GM18858 (cell line): ENCODE measurements around the gene SEMA4D.
"Not testable (repeated sequence)": the region's sequence is repeated elsewhere in the genome, so short reads cannot be mapped to it uniquely, and the experiment has no call there.

Source experiments
- ATAC-seq: cut with Tn5 transposase; IDR thresholded peaks from one replicate; pipeline ENCODE4 v1.9.1; 2021; ENCODE audit not compliant: unreplicated experiment

SEMA4D gene

GRCh38 chr9:89359751-89360261 lies 138.1 kb downstream of the SEMA4D start:
- ATAC-seq, result no peak

- ATAC-seq, result no peak
These were observed 138.9 kb downstream of the SEMA4D start for GRCh38 chr9:89358985-89359384.

GRCh38 chr9:89358376-89358916 lies 139.5 kb downstream of the SEMA4D start:
- ATAC-seq, result no peak

GRCh38 chr9:89357331-89358197 lies 140.3 kb downstream of the SEMA4D start:
- ATAC-seq, result no peak

GRCh38 chr9:89356782-89357181 lies 141.1 kb downstream of the SEMA4D start:
- ATAC-seq, result no peak

GRCh38 chr9:89354471-89354870 lies 143.4 kb downstream of the SEMA4D start:
- no peak for ATAC-seq

- no peak for ATAC-seq
These were observed 143.9 kb downstream of the SEMA4D start for GRCh38 chr9:89353989-89354388.

DNA sequence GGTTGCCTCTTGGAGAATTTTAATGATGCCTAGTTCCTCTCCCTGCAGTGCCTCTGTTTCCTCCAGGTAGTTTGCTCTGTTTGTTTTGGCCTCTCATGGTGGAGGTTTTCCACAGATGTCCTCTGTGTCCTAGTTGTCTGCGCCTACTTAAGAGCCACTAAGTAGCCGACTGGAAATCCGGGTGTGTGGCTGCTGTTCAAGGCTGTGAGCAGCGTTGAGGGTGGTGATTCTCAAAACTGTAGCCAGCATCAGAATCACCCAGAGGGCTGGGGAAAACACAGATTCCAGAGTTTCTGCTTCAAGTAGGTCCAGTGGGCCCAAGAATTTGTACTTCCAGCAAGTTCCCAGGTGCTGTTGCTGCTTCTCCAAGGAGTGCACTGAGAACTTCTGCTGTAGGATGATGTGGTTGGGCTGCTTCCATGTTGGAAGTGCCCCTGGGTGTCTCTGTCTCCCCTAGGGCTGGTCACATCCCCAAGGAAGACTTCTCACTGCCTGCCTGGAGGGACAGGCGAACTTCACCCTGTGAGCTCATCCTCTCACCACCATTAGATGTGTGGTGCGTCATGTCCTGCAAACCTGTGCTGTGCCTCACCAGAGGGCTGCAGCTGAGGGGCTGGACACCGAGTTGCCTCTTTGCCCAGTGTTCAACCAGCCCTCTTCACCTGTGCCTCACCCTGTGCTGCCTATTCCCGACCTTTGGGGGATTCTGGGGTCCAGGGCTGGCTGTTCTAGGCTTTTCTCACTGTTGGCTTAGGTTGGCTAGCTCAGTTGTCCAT lies 144.9 kb downstream of the SEMA4D start:
- no peak for ATAC-seq

GRCh38 chr9:89352451-89352850 lies 145.5 kb downstream of the SEMA4D start:
- no peak for ATAC-seq

GRCh38 chr9:89351584-89352300 lies 146.2 kb downstream of the SEMA4D start:
- ATAC-seq, result no peak

- ATAC-seq, result no peak
These were observed 146.8 kb downstream of the SEMA4D start for GRCh38 chr9:89350988-89351557.

DNA sequence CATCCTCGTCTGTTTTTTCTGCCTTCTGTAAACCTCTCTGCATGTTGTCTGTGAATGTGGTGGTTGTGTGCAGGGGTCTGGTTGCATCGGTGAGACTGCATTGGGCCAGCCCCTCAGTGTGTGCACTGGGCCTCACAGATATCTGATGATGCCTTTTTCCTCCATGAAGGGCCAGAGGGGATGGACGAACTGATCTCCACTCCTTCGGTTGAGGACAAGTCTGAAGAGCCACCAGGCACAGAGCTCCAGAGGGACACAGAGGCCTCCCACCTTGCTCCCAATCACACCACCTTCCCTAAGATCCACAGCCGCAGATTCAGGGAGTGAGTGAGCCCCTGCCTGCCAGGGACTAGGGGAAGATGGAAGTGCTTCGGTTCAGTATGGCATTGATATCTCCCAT lies 148.3 kb downstream of the SEMA4D start:
- no peak for ATAC-seq

GRCh38 chr9:89347651-89348050 lies 150.3 kb downstream of the SEMA4D start:
- ATAC-seq, result no peak

- ATAC-seq, result no peak
These were observed 151.2 kb downstream of the SEMA4D start for GRCh38 chr9:89346696-89347095.

DNA sequence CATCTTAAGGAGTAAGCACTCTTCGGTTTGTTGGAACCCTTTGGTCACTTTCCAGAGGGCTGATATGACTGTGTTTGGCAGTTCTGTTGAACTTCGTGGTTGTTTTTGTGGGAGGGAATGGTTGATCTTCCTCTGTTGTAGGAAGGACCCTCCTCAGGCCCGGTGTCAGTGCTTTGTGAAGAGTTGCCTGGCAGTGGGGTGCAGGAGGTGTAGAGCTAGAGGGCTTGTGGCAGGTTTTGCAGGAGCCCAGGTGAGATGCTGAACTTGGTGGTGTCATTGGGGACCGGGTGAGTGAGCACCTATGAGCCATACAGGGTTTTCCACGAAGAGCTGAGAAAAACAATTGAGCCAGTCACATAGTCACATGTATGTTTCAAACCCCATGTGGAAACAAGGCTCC lies 152.4 kb downstream of the SEMA4D start:
- no peak for ATAC-seq

DNA sequence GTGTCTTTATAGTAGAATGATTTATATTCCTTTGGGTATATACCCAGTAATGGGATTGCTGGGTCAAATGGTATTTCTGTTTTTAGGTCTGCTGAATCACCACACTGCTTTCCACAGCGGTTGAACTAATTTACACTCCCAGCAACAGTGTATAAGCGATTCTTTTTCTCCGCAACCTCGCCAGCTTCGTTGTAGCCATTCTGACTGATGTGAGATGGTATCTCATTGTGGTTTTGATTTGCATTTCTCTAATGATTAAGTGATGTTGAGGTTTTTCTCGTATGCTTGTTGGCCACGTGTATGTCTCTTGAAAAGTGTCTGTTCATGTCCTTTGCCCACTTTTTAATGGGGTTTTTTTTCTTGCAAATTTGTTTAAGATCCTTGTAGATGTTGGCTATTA lies 154.1 kb downstream of the SEMA4D start:
- ATAC-seq, result not testable (repeated sequence)

DNA sequence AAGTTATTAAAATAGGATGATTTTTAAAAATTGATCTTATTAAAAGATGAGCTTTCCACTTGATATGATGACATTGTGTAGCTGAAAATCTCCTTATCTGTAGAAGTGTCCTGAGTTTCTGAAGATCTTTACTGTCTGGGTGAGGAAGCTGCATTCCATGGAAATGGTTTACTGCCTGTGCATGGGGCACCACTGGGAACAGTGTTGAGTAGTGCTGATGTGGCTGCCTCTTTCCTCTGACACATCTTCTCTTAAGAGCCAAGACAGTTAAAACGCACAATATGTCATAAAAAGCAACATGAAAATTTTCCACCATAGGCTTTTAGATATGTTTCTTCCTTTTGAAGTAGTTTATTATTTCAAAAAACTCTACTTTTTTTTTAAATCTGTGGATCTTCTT lies 155.0 kb downstream of the SEMA4D start:
- ATAC-seq, result no peak

DNA sequence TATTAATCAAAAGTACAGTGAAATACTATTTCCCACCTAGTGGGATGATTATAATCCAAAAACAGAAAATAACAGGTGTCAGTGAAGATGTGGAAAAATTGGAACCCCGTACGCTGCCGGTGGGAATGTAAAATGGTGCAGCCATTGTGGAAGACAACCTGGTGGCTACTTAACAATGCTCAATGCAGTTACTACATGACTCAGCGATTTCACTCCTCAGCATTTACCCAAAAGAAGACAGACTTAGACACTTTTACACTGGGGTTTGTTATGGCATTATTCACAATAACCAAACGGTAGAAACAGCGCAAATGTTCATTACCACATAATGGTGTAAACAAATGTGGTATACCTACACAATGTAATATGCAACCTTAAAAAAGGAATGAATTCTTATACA lies 155.7 kb downstream of the SEMA4D start:
- ATAC-seq, result no peak

DNA sequence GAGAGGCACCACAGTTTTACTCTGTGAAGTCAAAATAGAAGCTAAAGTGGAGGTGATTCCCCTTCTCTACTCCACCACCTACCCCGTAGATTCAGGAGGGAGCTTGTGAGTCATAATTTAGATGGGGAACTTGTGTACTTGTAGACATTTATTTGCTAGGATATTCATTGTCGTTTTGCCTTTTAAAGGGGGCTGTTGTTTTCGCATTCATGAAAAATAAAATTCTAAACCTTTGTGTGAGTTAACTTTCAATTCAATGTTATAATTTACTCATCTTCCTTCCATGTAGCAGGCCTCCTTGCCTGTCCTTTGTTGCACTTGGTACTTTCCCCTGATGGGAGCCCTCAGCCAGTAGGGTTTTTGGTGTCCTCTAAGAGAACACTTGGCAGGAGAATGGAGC lies 157.6 kb downstream of the SEMA4D start:
- ATAC-seq, result peak; percentile 61

- ATAC-seq, result peak; percentile 22
These were observed 158.1 kb downstream of the SEMA4D start for GRCh38 chr9:89339807-89340206.

DNA sequence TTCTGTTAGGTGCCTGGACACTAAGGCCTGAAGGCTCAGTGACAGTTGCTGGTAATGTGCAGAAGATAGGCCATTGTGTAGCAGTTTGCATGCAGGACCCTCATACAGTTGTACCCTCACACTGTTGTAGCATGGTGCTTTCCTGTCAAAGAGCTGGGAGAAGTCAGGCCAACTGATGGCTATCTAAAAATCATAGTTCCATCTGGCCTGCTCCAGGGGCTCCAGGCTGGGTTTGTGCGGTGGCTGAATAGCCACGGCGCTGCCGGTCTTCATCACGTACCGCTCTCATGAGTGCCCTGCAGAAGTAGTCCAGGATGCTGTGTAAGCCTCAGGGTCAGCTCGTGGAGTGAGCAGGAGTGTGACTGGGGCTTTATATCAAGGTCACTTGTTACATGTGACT lies 167.4 kb downstream of the SEMA4D start:
- no peak for ATAC-seq
